ENCODE results near the gene GAK.

The GAK gene

DNA sequence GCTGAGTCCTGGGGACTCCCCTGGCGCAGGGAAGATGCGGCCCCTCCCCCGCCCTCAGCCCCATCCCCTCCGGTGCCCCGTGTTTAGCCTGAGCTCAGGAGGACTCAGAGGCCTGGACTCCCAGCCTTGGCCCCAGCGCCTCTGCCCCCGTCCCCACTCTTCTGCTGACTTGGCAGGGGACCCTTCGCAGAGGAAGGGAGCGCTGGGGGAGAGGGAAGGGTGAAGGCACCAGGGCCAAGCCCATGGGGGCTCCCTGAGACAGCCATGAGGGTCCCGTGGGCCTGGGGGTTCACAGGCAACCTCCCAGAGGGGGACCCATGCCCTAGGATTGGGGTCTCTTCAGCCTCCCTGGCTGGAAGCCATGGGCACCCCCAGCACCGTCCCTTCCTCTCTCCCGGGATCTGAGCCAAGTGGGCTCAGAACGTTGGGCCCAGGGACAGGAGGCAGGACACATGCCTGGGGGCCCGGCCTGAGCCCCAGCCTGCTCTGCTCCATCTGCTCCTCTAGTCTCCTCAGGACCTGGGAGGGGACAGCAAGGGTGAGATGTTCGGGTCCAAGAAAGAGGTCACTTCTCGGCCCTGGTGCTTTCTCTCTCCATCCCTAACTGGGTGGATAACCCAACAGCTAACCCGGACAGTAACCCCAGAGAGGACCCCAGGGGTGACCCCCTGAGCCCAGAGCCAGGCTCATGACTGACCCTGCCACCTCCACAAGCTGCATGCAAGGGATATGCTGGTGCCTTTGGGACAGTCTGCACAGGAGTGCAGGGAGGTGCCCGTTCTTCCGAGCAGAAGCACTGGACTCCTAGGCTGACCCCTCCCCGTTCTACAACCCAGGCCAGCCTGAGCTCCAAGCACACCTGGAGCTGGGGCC is 104.7 kb downstream of the GAK start:
- no peak for DNase-seq

DNA sequence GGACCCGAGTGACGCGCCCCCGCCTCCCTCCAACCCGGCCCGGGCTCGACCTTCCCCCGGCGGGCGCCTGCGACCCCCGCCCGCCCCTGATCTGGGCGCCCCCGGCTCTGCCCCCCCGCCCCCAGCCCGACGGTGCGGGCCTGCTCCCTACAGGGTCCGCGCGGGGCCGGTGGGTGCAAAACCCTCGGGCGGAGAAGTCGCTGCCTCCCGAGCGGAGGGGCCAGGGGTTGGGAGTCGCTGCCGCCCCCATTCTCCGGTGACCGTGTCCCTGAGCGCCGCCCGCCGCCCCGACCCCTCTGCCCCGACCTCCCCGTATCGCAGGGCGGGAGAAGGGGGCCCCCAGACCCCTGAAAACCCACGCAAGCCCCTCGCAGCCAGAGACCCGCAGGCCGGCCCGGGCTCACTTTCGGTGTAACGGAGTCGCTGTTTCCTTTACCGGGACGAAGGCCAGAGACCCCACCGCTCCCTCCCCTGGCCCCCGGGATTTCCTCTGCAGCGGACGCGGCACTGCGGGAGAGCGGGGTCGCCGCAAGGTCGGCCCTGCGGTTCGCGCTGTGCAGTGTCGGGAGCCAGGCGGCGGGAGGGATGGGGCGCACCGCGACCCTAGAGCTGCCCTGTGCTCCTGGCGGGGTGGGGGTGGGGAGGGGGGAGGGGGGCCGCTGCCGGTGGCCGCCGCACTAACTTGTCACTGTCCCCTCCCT is 105.5 kb downstream of the GAK start:
- no peak for DNase-seq

DNA sequence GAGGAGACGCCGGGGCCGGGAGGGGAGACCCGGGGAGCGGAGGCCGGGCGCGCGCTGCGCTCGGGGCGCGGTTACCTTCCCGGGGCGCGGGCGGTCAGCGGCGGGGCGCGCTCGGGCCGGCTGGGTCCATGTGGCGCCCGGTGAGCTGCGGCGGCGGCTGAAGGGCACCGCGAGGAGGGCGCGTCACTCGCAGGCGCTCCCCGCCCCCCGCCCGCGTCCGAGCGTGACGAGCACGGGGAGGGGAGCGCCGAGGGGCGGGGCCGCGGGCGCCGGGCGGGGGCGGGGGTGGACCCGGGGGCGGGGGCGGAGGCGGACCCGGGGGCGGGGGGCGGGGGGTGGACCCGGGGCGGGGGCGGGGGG is 106.2 kb downstream of the GAK start, which contains the start of gene CPLX1:
Gene CPLX1, minus strand, starts transcription at position 159 of the 360 bp plus-strand sequence. CDS start 1,607 bp downstream, outside the sequence.
- DNase-seq = no peak

DNA sequence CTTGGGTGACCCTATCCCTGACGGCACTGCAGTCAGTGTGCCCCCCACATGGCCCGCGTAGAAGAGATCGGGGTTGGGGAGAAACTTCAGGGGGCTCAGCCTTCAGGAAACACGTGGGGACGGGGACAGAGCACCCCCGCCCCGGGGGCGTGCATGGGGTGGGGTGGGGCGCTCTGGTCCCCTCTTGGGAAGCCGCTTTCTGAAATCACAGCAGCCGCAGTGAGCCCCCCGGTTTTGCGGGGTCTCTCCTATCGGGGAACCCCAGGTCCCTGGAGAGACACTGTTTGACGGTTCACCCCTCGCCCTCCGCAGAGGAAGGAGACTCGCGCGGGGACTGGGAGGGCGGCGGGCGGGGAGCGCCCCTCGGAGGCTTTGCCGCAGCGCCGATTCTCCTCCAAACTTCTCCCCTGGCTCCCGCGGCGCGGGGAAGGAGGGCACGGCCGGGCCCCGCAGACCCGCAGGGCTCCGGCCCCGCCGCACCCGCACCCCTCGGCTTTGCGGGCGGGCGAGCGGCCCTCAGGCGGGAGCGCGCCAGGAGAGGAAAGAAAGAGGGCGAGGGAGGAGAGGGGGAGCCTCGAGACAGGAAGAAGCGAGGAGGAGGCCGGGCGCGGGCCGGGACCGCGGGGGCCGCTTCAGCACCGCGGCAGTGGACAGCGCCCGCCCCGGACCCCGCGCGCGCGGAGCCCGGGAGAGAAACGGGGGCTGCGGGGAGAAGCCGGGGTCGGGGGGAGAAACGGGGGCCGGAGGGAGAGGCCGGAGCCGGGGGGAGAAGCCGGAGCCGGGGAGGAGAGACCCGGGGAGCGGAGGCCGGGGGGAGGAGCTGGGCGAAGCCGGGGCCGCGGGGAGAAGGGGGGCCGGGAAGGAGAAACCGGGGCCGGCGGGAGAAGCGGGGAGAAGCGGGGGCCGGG is 106.8 kb downstream of the GAK start:
- peak; percentile 6 to 9 for DNase-seq

DNA sequence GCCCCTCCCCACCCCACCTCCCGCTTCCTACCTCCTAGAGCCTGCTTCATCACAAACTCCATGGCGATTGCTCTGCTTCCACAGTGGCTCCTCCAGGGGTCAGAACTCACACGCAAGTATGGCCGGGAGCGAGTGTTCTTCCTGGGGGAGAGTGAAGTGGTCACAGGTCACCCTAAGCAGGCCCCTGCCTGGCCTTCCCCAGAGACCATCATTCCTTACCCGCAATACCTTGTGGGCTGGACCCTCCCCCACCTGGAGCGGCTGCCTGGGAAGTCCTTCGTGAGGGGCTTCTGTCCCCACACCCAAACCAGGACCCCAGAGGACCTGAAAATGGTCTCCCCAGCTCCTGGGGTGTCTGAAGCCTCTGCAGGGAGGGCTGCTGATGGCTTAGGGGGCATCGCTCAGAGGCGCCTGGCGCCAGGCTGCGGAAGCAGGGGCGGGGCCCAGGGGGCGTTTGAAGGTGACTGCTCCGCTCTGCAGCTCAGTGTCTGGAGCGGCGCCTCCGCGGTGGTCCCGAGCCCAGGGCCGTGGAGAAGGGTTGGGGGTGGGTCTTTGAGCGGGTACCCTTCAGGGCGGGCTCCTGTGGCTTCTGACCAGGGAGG is 107.6 kb downstream of the GAK start:
- no peak for DNase-seq

DNA sequence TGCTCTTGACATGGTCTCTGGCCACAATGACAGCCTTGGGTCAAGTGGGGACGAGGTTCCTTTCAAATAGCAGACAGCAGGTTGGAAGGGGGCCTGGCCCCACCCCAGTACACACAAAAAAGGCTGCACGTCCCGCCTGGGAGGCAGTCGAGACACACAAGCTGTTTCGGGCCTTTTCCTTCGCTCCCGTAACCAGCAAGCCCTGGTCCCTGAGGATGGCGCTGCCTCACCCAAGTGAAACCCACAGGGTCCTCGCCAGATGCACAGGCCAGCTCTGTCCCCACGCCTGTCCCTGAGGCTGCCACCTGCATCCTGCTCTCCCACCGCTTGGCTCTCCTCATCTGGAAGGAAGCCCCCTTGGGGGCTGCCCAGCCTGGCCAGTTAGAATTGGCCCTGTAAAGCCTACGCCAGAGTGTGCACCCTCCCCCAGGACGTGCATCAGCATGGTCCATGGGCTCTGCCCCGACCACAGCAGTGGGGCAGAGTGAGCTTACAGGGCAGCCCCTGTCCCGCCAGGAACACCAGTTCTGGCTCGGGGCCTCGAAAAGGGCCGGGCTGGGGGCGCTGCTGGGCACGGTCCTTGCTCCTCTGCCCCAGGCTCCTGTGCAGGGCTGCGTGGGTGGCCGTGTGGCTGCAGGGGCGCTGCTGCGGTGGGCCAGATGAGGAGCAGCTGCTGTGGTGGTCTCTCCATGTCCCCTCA is 108.2 kb downstream of the GAK start:
- no peak for DNase-seq

DNA sequence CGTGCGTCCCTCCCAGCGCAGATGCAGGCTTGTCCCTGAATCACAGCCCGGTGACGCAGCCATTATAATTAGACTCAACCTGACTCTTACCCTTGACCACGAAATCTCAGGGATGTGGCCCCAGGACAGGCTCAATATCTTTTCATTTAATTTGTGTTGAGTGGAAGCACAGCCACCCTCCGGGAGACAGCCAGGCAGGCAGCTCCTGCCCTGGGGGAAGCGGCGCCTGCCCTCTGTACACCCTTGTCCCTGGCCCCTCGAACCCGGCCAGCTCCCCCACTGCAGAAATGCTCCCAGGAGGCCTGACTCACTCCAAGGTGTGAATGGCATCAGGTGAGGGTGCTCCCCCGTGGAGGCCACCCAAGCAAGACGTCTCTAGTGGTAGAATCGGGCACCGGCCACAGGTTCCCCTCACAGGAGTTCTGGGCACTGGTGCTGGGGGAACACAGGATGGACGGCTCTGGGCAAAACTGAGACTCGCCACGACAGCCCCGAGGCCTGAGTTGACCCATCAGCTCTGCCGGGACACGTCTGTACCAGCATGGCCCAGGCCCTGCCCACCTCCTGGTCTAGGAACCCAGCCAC is 108.8 kb downstream of the GAK start:
- DNase-seq = no peak

DNA sequence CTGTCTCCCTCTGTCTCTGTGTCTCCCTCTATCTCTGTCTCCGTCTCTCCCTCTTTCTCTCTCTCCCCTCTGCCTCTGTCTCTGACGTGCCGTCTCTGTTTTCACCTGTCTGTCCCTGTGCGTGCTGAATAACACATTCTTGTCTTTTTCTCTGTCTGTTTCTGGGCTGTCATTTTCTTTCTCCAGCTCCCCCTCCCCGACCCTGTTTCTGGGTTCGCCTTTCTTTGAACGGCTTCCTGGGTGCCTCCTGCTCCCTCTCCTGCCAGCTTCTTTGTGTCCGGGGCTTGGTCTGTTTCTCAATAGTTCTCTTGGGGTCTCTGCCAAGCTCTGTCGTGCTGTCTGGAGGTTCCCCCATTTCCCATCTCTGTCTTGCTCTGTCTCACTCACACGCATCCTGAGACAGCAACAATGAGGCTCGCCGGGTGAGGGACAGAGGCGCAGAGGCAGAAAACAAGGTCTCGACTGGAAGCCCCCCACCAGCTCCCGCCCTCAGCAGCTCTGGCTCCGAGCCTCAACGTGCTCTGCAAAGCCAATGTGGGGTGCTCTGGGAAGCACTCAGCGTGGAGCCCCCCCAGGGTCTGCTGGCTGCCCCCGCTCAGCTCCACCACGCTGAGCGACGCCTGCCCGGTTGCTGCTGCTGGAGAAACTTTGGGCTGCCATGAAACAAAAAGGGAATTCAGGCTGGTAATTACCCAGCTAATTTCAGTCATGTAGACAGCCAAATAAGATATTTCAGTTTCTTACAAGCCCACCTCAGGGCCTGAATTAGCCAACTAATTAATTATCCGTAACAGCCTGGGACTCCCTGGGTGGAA is 109.5 kb downstream of the GAK start:
- DNase-seq = no peak

DNA sequence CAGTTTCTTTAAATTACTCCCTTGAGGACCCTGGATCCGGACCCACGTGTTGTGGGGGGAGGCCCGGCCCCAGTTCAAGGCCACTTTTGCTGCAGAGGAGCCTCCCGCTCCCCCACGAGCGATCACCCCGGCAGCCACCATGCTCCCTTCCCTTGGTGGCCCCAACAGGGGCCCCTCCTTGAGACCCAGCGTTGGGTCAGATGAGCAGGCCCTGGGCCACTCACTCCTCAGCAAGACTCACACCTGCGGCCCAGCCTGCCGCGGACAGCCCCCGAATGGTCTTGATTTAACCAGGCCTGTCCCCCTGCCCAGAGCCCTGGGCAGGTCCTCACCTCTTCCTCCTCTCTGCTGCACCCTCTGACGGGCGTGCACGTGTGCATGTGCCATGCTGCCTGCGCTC is 110.5 kb downstream of the GAK start:
- no peak for DNase-seq

DNA sequence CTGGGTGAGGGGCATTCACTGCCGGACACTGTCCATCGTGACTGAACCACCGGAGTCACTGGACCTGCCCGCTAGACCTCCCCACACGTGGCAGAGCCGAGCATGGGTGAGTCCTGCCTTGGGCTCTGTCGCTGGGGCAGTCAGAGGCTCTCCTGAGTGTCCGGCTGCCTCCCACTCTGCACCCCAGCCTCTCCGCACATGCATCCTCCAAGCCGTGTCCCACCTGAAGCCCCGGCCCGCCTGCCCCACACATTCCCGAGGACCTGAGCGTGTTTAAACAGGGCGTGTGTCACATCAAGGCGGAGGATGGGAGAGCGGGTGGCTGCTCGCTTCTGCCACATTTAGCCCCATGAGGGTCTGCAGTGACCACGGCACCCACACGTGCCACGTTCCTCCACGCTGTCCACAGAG is 110.9 kb downstream of the GAK start:
- no peak for DNase-seq

DNA sequence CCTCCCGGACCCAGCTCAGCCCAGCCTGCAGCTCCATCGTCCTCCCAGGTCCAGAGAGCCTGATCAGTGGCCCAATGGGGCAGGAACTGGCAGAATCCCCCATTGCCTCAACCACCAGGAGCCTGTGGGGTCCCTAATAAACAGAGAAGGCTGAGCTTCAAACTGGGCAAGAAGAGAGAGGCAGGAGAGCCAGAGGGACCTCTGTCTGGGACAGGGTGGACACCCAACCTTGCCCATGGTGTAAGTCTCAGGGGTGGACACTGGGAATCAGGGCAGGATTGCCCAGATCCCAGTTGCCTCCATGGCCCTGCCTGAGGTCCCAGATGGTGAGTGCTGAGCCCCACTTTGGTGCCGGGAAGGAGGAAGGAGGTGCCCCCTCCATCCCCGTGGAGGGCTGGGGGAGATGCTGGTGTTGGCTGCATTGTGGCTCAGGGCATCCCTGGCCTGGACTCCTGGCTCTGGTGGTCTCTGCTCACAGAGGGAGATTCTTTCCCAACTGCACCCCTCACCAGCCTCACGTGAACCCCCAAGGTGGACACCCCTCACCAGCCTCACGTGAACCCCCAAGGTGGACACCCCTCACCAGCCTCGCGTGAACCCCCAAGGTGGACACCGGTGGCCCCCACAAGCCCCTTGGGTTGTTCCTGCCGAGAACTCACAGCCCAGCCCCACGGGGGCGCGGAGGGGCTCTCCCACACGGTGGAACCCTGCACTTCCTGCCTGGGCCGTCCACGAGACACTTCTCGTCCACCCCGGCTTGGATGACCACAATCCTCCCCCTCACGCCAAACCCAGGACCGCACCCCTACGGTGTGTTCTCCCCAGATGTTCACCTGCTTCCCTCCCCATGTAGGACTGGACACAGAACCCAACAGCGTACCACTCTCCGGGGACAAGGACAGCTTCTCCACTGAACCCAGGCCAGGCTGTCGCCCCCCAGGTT is 111.6 kb downstream of the GAK start:
- no peak for DNase-seq

DNA sequence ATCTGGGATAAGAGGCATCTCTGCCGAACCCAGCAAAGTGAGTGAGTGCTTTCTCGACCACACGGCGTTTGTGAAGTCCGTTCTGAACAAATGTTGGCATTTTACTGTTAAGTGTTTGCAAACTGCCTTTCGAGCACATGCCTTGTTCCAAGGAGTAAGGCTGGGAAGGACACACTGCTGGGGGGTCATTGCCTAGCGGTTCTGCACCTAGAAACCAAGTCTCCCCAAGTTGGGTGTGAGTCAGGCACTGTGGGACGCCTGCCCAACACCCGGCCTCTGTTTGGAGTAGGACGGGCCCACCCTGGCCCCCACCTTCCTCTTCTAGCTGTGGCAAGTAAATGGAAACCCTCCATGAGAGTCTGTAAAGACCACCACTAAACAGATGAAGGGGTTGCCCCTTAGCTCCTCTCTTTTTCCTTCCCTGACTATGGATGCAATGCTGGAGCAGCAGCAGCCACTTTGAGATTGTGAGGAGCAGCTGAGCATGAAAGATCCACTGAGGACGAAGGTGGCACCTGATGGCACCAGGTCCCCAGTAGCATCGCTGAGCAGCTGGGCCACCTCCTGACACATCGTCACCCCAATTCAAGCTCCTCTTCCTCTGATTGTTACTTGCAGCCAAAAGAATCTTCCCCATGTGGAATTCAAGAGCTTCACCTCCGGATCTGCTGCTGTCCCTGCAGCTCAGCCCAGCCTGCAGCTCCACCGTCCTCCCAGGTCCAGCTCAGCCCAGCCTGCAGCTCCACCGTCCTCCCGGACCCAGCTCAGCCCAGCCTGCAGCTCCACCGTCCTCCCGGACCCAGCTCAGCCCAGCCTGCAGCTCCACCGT is 112.5 kb downstream of the GAK start:
- no peak for DNase-seq

DNA sequence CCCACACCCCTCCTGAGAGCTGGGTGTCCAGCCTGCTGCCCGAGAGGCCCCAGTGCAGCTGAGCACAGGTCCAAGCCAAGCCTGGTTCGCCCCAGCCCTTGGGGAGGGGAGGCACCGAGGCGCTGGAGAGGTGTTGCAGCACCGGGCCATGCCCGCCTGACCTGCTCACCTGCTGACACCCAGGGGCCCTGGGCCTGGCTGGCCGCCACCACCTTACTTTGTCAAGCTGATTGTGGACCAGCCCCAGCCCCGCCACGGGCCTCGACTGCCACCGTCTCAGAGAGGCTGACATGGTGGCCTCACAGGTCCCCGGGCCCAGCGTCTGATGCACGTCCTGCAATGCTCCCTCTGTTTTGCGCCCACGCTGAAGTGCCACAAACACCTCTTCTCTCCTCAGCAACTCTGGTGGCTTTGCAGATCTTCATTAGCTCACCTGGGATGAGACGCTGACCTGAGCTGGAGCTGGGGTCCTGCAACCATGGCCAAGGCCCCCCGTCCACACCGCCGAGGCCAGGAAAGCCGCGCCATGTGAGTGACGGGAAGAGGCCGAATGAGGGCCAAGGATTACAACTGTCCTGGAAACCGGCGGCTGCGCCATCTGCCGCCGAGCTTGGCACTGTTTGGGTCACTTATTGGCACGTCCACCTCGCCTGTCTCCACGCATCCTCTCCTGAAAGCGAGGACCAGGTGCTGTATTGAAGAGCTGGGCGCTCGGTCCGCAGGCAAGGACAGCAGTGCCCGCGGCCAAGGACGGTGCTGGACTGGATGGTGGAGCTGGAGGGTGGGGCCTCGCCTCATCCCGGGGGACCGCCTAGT is 113.8 kb downstream of the GAK start:
- no peak for DNase-seq

DNA sequence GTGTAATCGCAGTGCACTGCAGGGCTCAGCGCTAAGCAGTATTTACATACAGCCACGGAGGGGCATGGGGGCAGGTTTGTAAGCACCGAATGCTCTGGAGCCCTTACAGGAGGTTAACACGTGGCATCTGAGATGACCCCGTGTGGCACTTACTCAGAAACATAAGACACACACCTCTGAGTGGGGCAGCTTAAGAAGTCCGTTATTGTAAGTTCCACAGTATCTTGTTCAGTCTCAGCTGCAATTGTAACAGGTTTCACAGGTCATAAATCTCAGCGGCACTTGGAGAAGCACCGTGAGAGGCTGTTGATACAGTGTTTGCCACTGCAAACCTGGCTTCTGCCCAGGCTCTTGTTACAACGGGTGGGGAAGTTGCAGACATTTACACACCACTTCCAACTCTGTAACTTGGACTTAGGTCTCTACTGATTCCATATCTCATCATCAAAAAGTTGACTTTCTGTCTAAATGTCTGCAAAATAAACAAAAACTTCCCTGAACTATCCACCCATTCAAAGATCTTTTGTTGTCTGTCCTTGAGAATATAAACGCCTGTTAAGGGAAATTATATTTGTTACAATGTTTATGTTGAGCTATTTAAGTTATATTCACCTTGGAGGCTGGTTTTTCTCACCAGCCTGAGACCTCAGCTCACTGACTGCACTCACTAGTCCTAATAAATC is 116.5 kb downstream of the GAK start:
- DNase-seq = no peak

DNA sequence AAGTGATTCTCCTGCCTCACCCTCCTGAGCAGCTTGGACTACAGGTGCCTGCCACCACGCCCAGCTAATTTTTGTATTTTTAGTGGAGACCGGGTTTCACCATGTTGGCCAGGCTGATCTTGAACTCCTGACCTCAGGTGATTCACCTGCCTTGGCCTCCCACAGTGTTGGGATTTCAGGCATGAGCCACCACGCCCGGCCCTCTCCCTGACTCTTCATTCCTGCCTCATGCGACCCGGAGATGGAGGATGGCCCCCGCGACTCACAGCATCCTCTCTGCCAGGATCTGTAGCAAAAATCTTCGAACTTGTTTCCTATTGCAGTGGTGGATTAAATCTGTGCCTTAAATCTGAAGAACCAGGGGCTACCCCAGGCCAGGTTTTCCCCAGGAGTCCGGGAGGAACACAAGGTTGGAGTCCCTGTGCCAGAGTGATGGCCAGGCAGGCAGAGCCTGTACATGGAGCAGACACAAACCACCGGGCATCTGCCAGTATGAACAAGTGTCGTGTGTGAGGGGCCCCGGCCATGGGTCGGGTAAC is 117.7 kb downstream of the GAK start:
- no peak for DNase-seq

DNA sequence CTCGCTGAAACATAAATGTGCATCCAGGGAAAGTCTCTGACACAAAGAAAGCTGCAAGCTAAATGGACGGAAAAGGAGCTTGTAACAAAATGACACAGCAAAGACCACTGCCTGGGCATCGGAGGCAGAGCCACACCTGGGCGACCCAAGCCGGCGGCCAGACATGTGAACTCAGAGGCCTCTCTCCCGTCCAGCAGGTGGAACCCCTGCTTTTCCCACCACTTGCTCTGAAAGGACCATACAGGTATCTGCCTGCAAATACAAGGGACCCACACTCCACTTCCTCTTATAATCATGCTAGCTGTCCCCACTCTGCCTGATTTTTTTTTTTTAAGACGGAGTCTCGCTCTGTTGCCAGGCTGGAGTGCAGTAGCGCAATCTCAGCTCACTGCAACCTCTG is 118.2 kb downstream of the GAK start:
- no peak for DNase-seq
